HEK293 (cell line): Measurements from ENCODE around the gene CCDC190.

Source experiments
- CTCF ChIA-PET: fragments of 350-600 bp; formaldehyde crosslinking; extraction: SDS; loops from one replicate; lab custom pipeline; 2021; ENCODE audit warnings: antibody characterized with exemption; lab: Yijun Ruan, JAX
- POLR2A ChIA-PET: fragments of 300-600 bp; formaldehyde crosslinking; extraction: SDS; loops from one replicate; lab custom pipeline; 2020; ENCODE audit warnings: antibody characterized with exemption, inconsistent platforms; lab: Yijun Ruan, JAX
- H3K27ac ChIP-seq: fragments of 200-500 bp; sonication (Bioruptor generic); 2 replicates; pipeline ENCODE4 v1.5.1; 2014; ENCODE audit warnings: low read depth, low read length, control low read depth, inconsistent platforms; ENCODE audit errors: extremely low read depth
- H3K36me3 ChIP-seq, 2 experiments: fragments of 200-500 bp in 1 of 2; sonication (Bioruptor generic) in 1 of 2; 1 replicate in 1 of 2; 2 replicates in 1 of 2; pipeline ENCODE4 v1.5.1; 2014 to 2017; ENCODE audit warnings: inconsistent platforms in 2 of 2, low read length in 2 of 2; ENCODE audit not compliant: control insufficient read depth in 2 of 2, insufficient read depth in 1 of 2
- H3K4me1 ChIP-seq: fragments of 200-500 bp; sonication (Bioruptor generic); 2 replicates; pipeline ENCODE4 v1.5.1; 2014; ENCODE audit warnings: mild to moderate bottlenecking, low read length, inconsistent platforms; ENCODE audit not compliant: control insufficient read depth, insufficient read depth
- H3K4me3 ChIP-seq: 2 replicates; pipeline ENCODE4 v1.5.1; 2011; ENCODE audit warnings: low read depth, mild to moderate bottlenecking, control low read depth, low read length, moderate library complexity
- H3K9me3 ChIP-seq: fragments of 200-500 bp; sonication (Bioruptor generic); 2 replicates; pipeline ENCODE4 v1.5.1; 2014; ENCODE audit warnings: low read depth, low read length, inconsistent platforms; ENCODE audit not compliant: control insufficient read depth, insufficient read depth
- FEZF1 ChIP-seq: fragments of 450-650 bp; formaldehyde crosslinking; IDR thresholded peaks from 2 replicates; pipeline ENCODE4 v1.5.1; 2016; ENCODE audit warnings: missing biosample characterization, missing genetic modification characterization
- KLF8 ChIP-seq: fragments of 450-650 bp; formaldehyde crosslinking; IDR thresholded peaks from 2 replicates; pipeline ENCODE4 v1.5.1; 2016; ENCODE audit warnings: missing biosample characterization, missing genetic modification characterization
- ZBTB21 ChIP-seq: fragments of 450-650 bp; formaldehyde crosslinking; IDR thresholded peaks from 2 replicates; pipeline ENCODE4 v1.5.1; 2017; ENCODE audit warnings: missing biosample characterization, missing genetic modification characterization
- ZBTB6 ChIP-seq: fragments of 450-650 bp; formaldehyde crosslinking; IDR thresholded peaks from 2 replicates; pipeline ENCODE4 v1.5.1; 2017; ENCODE audit warnings: missing biosample characterization, missing genetic modification characterization
- ZNF112 ChIP-seq: fragments of 450-650 bp; formaldehyde crosslinking; IDR thresholded peaks from 2 replicates; pipeline ENCODE4 v1.5.0; 2017; ENCODE audit warnings: missing biosample characterization, missing genetic modification characterization
- ZNF133 ChIP-seq: fragments of 450-650 bp; formaldehyde crosslinking; IDR thresholded peaks from 2 replicates; pipeline ENCODE4 v1.5.1; 2016; ENCODE audit warnings: missing biosample characterization, missing genetic modification characterization
- ZNF366 ChIP-seq: fragments of 450-650 bp; formaldehyde crosslinking; conservative IDR thresholded peaks from 2 replicates; pipeline ENCODE4 v1.5.1; 2016; ENCODE audit warnings: missing biosample characterization, missing genetic modification characterization
- ZNF510 ChIP-seq: fragments of 450-650 bp; formaldehyde crosslinking; IDR thresholded peaks from 2 replicates; pipeline ENCODE4 v1.5.1; 2018; ENCODE audit warnings: mild to moderate bottlenecking, missing genetic modification characterization, missing biosample characterization; ENCODE audit not compliant: insufficient replicate concordance
- ZNF521 ChIP-seq: fragments of 450-650 bp; formaldehyde crosslinking; IDR thresholded peaks from 2 replicates; pipeline ENCODE4 v1.5.1; 2017; ENCODE audit warnings: missing biosample characterization, mild to moderate bottlenecking, missing genetic modification characterization
- ZNF558 ChIP-seq: fragments of 450-650 bp; formaldehyde crosslinking; IDR thresholded peaks from 2 replicates; pipeline ENCODE4 v1.5.1; 2016; ENCODE audit warnings: missing biosample characterization, missing genetic modification characterization
- ZNF621 ChIP-seq: fragments of 450-650 bp; formaldehyde crosslinking; IDR thresholded peaks from 2 replicates; pipeline ENCODE4 v1.5.1; 2017; ENCODE audit warnings: missing biosample characterization, missing genetic modification characterization
- ZNF624 ChIP-seq: fragments of 450-650 bp; formaldehyde crosslinking; IDR thresholded peaks from 2 replicates; pipeline ENCODE4 v1.5.1; 2017; ENCODE audit warnings: missing biosample characterization, missing genetic modification characterization
- ZNF776 ChIP-seq: fragments of 450-650 bp; formaldehyde crosslinking; IDR thresholded peaks from 2 replicates; pipeline ENCODE4 v1.5.0; 2017; ENCODE audit warnings: missing biosample characterization, missing genetic modification characterization, borderline replicate concordance
- ZNF792 ChIP-seq: fragments of 450-650 bp; formaldehyde crosslinking; IDR thresholded peaks from 2 replicates; pipeline ENCODE4 v1.5.1; 2016; ENCODE audit warnings: missing biosample characterization, missing genetic modification characterization
- ZSCAN23 ChIP-seq: fragments of 450-650 bp; formaldehyde crosslinking; IDR thresholded peaks from 2 replicates; pipeline ENCODE4 v1.5.1; 2016; ENCODE audit warnings: missing biosample characterization, missing genetic modification characterization
- TF ChIP-seq, protein P1 (sequence below): fragments of 450-650 bp; formaldehyde crosslinking; IDR thresholded peaks from 2 replicates; pipeline ENCODE4 v1.5.1; 2016; ENCODE audit warnings: missing biosample characterization, missing genetic modification characterization, borderline replicate concordance

The CCDC190 gene

GRCh38 chr1:162832470-162832869, 28.5 kb downstream of the CCDC190 start (continued):
- no peak for TF ChIP-seq FEZF1 (tag by site-specific recombination)
- no peak for TF ChIP-seq ZNF133 (tag by site-specific recombination)
- no peak for TF ChIP-seq ZNF521 (tag by site-specific recombination)

- TF ChIP-seq ZNF558 (tag by site-specific recombination) (no peak), ZNF366 (tag by site-specific recombination) (peak; percentile 96), ZNF510 (tag by site-specific recombination) (no peak), ZNF621 (no peak), ZNF624 (tag by site-specific recombination) (no peak), ZNF792 (tag by site-specific recombination) (no peak), ZSCAN23 (no peak), ZNF112 (no peak)
- TF ChIP-seq, protein P1, sequence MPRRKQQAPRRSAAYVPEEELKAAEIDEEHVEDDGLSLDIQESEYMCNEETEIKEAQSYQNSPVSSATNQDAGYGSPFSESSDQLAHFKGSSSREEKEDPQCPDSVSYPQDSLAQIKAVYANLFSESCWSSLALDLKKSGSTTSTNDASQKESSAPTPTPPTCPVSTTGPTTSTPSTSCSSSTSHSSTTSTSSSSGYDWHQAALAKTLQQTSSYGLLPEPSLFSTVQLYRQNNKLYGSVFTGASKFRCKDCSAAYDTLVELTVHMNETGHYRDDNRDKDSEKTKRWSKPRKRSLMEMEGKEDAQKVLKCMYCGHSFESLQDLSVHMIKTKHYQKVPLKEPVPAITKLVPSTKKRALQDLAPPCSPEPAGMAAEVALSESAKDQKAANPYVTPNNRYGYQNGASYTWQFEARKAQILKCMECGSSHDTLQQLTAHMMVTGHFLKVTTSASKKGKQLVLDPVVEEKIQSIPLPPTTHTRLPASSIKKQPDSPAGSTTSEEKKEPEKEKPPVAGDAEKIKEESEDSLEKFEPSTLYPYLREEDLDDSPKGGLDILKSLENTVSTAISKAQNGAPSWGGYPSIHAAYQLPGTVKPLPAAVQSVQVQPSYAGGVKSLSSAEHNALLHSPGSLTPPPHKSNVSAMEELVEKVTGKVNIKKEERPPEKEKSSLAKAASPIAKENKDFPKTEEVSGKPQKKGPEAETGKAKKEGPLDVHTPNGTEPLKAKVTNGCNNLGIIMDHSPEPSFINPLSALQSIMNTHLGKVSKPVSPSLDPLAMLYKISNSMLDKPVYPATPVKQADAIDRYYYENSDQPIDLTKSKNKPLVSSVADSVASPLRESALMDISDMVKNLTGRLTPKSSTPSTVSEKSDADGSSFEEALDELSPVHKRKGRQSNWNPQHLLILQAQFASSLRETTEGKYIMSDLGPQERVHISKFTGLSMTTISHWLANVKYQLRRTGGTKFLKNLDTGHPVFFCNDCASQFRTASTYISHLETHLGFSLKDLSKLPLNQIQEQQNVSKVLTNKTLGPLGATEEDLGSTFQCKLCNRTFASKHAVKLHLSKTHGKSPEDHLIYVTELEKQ (tag by site-specific recombination): no peak
- ChIA-PET CTCF (no interaction called here), POLR2A (no interaction called here)
- H3K27ac ChIP-seq: no peak overlapping the region
- H3K4me3 ChIP-seq: no peak overlapping the region
- H3K36me3 ChIP-seq: no peaks in the 10 kb centered on the region
- no peaks in the 10 kb centered on the region for H3K9me3 ChIP-seq
- no peaks in the 10 kb centered on the region for H3K4me1 ChIP-seq
Observed at GRCh38 chr1:162829268-162829667, 31.7 kb downstream of the CCDC190 start.

DNA sequence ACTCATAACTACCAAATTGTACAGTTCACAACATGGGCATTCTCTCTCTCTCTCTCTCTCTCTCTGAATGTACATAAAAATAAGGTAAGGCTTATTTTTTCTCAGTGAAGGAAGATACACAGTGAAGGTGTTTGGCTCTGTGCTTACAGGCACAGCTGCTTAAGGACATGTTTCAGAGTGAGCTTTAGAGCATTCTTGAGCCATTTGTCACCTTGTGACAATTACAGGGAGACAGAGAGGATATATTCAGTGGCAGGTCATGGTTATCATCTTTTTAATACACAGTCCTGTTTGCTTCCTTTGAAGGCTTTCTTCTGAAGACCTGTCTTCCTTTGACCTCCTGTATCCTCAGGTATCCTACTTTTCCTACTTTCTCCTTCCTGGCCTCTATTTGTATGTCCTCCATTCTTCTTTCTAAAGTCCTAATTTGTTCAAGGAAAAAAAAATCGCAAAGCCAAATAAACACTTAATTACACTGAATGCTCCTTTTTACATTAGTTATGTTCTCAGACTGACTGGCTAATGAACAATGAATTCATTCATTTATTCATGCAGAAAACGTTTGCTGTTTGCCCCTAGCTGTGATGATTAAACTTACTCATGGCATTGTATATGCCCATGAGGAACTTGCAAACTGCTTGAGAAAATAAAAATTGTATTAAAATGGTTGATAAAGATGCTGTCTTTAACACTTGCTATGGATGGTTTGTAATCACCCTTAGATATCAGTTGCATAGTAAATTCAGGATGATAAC, 37.0 kb downstream of the CCDC190 start:
- H3K9me3 ChIP-seq: no peaks in the 10 kb centered on the region
- no peaks in the 10 kb centered on the region for H3K36me3 ChIP-seq
- H3K4me1 ChIP-seq: peaks cover 4% of the 10 kb centered on the region; the same call in 1 of the 2 replicates
- no peak overlapping the region for H3K4me3 ChIP-seq
- CTCF ChIA-PET: interaction anchor here (0.7 to 1.5 kb wide), 5 partner anchors 13 to 456 kb away, joined by 3 to 6 read pairs (median 3); no protein-coding TSS in a partner anchor
- TF ChIP-seq ZNF366 (tag by site-specific recombination): peak; percentile 10; the same call in 1 of the 2 replicates
- no peak for TF ChIP-seq KLF8 (tag by site-specific recombination)
- no peak for TF ChIP-seq ZBTB21
- no peak for TF ChIP-seq ZNF776 (tag by site-specific recombination)
- TF ChIP-seq ZBTB6 (tag by site-specific recombination): 0 out of 2 replicates have a peak, but pooled peaks have one; percentile 42
- no peak overlapping the region for H3K27ac ChIP-seq
- POLR2A ChIA-PET: no interaction called here
